Cortex of kidney (tissue), 1 donor: ENCODE results near the gene MED27.

Experiments
- DNase-seq: peaks from one replicate; lab custom pipeline; 2025; lab: John Stamatoyannopoulos, UW

MED27 gene

GRCh38 chr9:131879181-131879910, 200.3 kb downstream of the MED27 start:
- no peak for DNase-seq

GRCh38 chr9:131876486-131876885, 203.2 kb downstream of the MED27 start:
- no peak for DNase-seq

DNA sequence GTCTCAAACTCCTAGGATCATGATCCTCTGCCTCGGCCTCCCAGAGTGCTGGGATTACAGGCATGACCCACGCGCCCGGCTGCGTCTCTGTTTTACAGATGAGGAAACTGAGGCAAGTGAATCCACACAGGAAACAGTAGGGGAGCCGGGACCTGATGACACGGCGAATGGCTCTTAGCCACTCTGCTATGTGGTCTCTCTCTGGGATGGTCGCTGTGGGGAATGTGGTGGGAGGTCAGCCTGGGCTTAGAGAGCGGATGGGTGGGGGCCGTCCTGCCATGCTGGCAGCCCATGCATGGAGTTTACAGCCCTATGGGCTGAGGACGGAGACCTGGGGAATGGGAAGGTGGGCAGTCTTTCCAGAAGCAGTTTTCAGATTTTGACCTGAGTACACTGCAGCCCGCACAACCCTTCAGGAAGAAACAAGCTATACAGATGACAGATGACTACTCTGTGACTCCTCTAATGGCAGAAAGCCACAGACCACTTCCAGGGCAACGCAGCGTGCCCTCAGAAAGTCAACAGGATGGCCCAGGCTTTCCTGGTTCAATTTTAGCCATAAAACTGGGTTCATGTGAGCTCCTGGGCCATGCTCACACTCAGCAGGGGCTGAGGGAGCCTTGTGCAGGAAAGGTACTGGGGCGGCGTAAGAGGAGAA, 203.7 kb downstream of the MED27 start:
- DNase-seq: no peak

GRCh38 chr9:131874916-131875670, 204.6 kb downstream of the MED27 start:
- DNase-seq: no peak

DNA sequence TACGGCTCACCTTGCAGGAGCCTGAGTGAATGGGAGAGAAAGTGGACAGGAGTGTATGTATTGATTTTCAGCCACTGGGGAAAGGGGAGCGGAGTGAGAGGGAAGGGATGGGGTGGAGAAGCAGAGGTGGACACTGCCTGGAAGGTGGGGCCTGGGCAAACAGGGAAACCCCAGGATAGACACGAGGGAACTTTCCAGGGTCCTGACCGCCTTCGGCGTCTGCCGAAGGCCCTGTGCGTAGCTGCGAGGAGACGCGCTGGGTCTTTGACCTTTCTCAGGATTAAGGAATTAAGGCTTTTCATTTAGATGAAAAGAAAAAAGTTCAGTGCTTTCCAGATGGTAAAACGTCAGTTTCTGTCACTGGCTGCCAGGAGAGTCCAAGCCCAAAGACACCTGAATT, 205.2 kb downstream of the MED27 start:
- no peak for DNase-seq

- DNase-seq: no peak
Measured at GRCh38 chr9:131873891-131874440, 205.7 kb downstream of the MED27 start.

DNA sequence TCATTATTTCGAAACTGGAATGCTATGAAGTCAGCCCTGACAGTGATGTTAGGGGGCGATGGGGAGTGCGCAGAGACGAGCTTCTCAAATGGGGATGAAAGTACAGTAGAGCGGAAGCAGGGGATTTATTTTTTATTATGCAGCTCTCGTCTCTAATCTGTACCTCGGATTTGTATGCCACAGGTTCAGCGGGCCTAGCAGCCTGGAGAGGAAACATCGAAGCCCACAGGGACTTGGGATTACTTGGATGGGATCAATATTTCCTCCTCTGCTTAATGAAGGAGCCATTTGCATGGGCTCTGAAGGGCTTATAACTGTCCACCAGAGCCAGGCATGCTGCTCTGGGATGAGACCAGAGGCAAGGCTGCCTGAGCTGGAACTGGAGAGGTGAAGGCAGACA, 206.3 kb downstream of the MED27 start:
- no peak for DNase-seq

DNA sequence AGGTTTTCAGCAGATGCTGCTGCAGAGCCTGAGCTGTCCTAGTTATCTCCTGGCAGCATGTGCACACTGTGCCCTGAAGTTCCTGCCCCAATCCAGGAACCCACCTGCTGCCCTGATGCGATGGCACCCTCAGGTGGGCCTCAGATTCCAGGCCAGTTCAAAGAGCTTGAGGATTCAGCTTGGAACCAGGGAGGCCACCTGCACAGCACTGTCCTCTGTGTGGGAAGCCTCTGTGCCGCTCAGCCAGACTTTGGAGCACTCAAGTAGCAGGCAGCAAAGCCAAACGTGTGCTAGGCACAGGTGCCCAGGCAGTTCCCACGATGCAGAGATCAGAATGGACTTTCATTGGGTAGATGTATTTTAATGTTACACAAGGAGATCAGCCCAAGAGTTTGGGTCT, 207.0 kb downstream of the MED27 start:
- DNase-seq: no peak

DNA sequence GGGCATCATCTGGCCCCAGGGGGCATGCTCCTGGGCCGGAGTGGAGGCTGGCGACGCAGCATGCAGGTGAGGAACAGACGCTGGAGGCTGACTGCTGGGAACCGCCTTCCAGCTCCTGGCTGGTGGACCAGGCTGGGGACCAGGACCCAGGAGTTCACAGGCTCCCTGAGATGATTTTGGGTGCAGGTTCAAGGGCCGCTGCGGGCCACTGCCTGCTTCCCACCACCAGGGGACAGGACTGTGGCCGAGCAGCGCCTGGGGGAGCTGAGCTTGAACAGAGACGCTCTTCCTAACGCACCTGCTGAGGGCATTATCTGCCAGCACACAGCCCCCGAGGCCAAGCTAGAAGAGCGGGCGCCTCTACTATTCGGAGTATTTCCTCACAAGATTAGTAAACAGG, 207.7 kb downstream of the MED27 start:
- no peak for DNase-seq

GRCh38 chr9:131870156-131870555, 209.5 kb downstream of the MED27 start:
- DNase-seq: no peak

- no peak for DNase-seq
Measured at GRCh38 chr9:131869348-131869747, 210.3 kb downstream of the MED27 start.

- no peak for DNase-seq
Measured at GRCh38 chr9:131868766-131869165, 210.9 kb downstream of the MED27 start.

- DNase-seq: no peak
Measured at GRCh38 chr9:131867611-131868192, 212.0 kb downstream of the MED27 start.

GRCh38 chr9:131865446-131866195, 214.0 kb downstream of the MED27 start:
- DNase-seq: no peak

DNA sequence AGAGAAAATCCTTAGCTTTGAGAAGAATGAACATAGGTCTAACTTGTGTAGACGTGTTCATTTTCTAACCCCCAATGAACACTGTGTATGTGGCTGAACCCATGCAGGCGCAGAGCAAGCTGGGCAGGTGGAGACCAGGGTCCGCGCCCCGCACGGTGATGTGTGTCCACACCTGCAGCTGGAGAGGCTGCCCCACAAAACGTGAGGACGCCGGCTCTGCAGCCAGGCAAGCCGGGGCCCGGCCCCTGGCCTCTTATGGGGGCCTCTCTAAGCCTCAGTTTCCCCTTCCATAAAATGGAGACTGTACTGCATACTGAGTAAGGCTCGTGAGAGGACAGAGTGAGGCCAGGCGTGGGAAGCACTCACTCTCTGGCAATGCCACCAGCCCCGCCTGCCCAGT, 215.1 kb downstream of the MED27 start:
- no peak for DNase-seq

- DNase-seq: no peak
Measured at GRCh38 chr9:131863306-131863896, 216.3 kb downstream of the MED27 start.

DNA sequence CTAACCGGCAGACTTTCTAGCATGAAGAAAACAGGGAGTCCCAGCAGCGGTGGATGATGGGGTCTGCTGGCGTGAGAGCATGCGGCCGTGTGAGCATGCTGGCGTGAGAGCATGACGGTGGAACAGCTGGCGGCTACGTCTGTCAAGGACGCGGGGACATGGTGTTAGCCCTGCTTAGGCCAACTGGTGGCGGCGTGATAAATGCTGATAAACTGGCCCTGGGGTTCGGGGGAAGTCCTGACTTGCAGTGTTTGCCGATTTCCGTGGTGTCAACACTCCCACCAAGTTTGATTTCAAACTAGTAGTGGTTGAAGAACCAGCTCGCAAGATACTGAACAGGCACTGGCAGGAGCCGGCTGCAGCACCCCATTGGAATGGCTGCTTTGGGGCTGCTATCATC, 217.4 kb downstream of the MED27 start:
- no peak for DNase-seq

DNA sequence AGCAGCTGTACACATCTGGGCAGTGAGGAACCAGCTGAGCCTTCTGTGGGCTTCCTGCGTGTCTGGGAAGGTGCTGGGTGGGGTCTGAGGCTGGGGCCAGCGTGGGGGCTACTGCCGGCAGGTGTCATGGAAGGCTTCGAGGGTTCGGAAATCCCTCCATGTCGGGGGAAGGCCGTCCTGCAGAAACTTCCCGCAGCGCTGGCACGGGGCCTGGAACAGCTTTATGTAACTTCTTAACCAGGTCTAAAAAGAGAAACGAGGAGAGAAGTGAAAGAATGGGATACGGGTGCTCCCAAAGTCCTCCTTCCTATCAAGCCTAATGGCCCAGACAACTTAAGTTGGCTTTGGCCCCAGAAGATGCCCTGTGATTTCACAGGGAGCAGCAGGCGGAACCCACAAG, 219.2 kb downstream of the MED27 start:
- no peak for DNase-seq

GRCh38 chr9:131858147-131858546, 221.5 kb downstream of the MED27 start:
- DNase-seq: no peak

- no peak for DNase-seq
Measured at GRCh38 chr9:131856105-131856504, 223.6 kb downstream of the MED27 start.

DNA sequence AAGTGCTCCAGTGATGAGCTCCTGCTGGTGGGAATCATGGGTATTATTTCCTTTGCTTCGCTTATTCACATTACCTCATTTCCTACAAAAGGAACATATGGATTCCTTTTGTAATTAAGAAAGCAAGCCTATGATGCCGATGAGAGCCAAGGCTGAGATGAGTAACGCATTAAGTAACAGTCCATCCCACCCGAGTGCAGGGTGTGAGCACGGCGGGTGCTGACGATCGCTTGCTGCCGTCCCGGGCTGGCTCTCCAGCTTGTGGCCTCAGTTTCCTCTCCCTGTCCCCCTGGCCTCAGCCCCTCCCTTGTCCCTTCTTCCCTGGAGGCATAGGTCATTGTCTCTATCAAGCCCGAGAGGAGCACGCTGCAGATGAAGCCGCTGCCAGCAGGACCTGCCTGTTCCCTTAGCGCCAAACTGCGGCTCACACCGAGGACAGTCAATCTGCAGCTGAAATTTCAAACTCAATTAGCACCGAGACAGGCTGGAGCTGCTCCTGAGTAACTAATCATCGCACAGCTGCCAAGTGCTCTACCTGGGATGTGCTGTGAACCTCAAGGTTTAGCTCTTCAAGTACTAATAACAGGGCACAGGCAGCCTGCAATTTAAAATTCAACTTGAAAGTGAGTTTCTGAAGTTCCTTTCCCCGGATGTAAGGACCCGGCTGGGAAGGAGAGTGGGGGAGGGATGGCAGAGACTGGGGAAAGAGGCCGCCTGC, 224.6 kb downstream of the MED27 start:
- no peak for DNase-seq
